Adrenal gland (tissue), 5 donors: ENCODE measurements around the gene ZNF398.

ENCODE experiments used
- CTCF ChIP-seq, 6 experiments: fragments of 450-650 bp in 4 of 6; fragments of 200-600 bp in 2 of 6; sonication (generic) in 1 of 6; IDR thresholded peaks; 1 replicate in 5 of 6; 2 replicates in 1 of 6; pipeline versions ENCODE4 v1.5.1 to v1.8.0; 2016 to 2021; ENCODE audit warnings: antibody characterized with exemption in 6 of 6, mild to moderate bottlenecking in 2 of 6, moderate library complexity in 1 of 6
- POLR2A ChIP-seq, 2 donors: fragments of 450-650 bp; IDR thresholded peaks; one replicate each; pipeline ENCODE4 v1.6.1; 2017; ENCODE audit warnings: antibody characterized with exemption in 2 of 2, mild to moderate bottlenecking in 2 of 2, moderate library complexity in 1 of 2
- donor health status: DM: no; HTN: no; CAD: no.

GRCh38 chr7:149214020-149214720 lies 66.9 kb downstream of the ZNF398 start:
- TF ChIP-seq CTCF (IDR thresholded peaks at IDR 0.05), result no peak
- TF ChIP-seq POLR2A (IDR thresholded peaks at IDR 0.05), result no peak
